Prostate gland (tissue), 2 donors: Measurements from ENCODE around the gene ZNF316.

Experiments
- POLR2A ChIP-seq: fragments of 450-650 bp; IDR thresholded peaks from one replicate; pipeline ENCODE4 v1.6.1; 2016; ENCODE audit warnings: antibody characterized with exemption, mild to moderate bottlenecking
- TF ChIP-seq, protein P1 (sequence below), 4 experiments: fragments of 200-600 bp in 2 of 4; fragments of 450-650 bp in 2 of 4; sonication (generic) in 2 of 4; IDR thresholded peaks; 1 replicate in 3 of 4; 2 replicates in 1 of 4; pipeline ENCODE4 v1.5.1; 2016 to 2019; ENCODE audit warnings: antibody characterized with exemption in 4 of 4, mild to moderate bottlenecking in 2 of 4, moderate library complexity in 2 of 4

DNA sequence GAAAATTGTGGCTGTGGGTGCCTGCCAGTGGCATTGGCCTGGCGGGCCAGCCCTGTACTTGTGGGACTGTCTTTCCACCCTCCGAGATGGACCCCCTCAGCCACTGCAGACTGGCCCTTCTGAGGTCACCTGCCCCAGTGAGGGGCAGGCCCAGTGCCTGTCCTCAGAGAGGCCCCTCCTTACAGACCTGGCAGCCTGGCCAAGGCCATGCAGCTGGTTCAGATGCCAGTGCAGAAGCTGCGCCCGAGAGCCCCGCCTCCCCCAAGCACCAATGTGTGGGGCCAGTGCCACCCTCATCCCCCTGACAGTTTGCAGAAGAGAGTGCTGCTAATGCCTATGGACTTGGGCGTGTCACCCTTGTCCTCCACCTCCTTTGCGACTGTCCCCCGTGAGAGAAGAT, 10.0 kb downstream of the ZNF316 start:
- TF ChIP-seq POLR2A: no peak
- TF ChIP-seq, protein P1, sequence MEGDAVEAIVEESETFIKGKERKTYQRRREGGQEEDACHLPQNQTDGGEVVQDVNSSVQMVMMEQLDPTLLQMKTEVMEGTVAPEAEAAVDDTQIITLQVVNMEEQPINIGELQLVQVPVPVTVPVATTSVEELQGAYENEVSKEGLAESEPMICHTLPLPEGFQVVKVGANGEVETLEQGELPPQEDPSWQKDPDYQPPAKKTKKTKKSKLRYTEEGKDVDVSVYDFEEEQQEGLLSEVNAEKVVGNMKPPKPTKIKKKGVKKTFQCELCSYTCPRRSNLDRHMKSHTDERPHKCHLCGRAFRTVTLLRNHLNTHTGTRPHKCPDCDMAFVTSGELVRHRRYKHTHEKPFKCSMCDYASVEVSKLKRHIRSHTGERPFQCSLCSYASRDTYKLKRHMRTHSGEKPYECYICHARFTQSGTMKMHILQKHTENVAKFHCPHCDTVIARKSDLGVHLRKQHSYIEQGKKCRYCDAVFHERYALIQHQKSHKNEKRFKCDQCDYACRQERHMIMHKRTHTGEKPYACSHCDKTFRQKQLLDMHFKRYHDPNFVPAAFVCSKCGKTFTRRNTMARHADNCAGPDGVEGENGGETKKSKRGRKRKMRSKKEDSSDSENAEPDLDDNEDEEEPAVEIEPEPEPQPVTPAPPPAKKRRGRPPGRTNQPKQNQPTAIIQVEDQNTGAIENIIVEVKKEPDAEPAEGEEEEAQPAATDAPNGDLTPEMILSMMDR (IDR thresholded peaks at IDR 0.05): no peak
